ENCODE measurements around the gene C1QTNF6.

- TF ChIP-seq POLR2AphosphoS5 (IDR thresholded peaks at IDR 0.05; ENCODE audit: low read depth, low read length) (no peak), TAF1 (IDR thresholded peaks at IDR 0.05; ENCODE audit: borderline replicate concordance, insufficient read depth, low read length) (no peak), FOXP2 (optimal IDR thresholded peaks at IDR 0.05; ENCODE audit: borderline replicate concordance, extremely low read depth, extremely low read length, insufficient read depth) (no peak), SIN3A (IDR thresholded peaks at IDR 0.05; ENCODE audit: borderline replicate concordance, insufficient read depth, low read length) (no peak)
These were observed 46.6 kb downstream of the C1QTNF6 start for GRCh38 chr22:37141476-37141875.

All from PFSK-1 (cell line).